Fibroblast of villous mesenchyme (primary cell): ENCODE measurements around the gene CZIB. TPM values are rescaled to one million over a fixed set of nuclear protein-coding genes. Genes with fewer than 3 reads are reported as not detected.

Experiments
- DNase-seq: peaks from one replicate; pipeline ENCODE4 v3.0.0-alpha.2; 2010; ENCODE audit warnings: low read depth
- H3K4me3 ChIP-seq: 2 replicates; pipeline ENCODE4 v1.5.1; 2011; ENCODE audit warnings: low read depth, mild to moderate bottlenecking, low read length
- total RNA-seq: library from RNA; depleted of rRNA; stranded (reverse); fragments of >200 nt; gene quantifications from 2 replicates; pipeline ENCODE4 v1.2.3, GENCODE V29; 2012
- TF ChIP-seq, protein P1 (sequence below): IDR thresholded peaks from 2 replicates; pipeline ENCODE4 v1.5.1; 2012; ENCODE audit warnings: low read depth, mild to moderate bottlenecking, low read length; ENCODE audit not compliant: insufficient read depth

CZIB gene
- total RNA-seq, 1 donor = 39.7 TPM

- peak; percentile 49 for DNase-seq
- TF ChIP-seq, protein P1, sequence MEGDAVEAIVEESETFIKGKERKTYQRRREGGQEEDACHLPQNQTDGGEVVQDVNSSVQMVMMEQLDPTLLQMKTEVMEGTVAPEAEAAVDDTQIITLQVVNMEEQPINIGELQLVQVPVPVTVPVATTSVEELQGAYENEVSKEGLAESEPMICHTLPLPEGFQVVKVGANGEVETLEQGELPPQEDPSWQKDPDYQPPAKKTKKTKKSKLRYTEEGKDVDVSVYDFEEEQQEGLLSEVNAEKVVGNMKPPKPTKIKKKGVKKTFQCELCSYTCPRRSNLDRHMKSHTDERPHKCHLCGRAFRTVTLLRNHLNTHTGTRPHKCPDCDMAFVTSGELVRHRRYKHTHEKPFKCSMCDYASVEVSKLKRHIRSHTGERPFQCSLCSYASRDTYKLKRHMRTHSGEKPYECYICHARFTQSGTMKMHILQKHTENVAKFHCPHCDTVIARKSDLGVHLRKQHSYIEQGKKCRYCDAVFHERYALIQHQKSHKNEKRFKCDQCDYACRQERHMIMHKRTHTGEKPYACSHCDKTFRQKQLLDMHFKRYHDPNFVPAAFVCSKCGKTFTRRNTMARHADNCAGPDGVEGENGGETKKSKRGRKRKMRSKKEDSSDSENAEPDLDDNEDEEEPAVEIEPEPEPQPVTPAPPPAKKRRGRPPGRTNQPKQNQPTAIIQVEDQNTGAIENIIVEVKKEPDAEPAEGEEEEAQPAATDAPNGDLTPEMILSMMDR = no peak
- H3K4me3 ChIP-seq = no peak overlapping the region
Measured at GRCh38 chr1:53182716-53183094, 37.7 kb downstream of the CZIB start.

DNA sequence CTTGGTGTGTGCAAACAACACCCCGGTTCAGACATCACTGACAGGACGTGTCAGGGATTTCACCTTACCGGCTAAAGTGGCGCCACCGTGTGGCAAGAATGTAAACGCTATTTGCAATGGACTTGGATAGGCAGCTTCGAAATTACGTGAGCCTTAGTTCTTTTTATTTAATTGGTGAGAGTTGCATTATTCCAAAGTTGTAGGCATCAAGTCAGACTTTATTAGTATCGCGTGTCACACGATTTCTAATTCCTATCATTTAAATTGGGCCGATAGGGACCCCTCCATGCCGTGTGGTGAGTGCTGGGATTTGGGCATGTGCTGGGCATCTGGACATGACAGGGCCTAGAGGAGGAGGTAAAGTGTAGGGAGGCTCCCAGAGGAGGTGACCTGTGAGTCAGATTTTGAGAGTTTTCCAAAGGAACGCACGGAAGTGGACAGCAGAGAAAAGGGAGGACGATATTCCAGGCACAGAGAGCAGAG lies 38.3 kb downstream of the CZIB start:
- TF ChIP-seq, protein P1 = peak; percentile 73

GRCh38 chr1:53180951-53181350 lies 39.5 kb downstream of the CZIB start:
- TF ChIP-seq, protein P1 = no peak
- H3K4me3 ChIP-seq = no peak overlapping the region
- DNase-seq = no peak

More for the DNA sequence above, 38.3 kb downstream of the CZIB start:
- no peak overlapping the region for H3K4me3 ChIP-seq
- peak; percentile 88 for DNase-seq

GRCh38 chr1:53180226-53180625 lies 40.2 kb downstream of the CZIB start:
- no peak overlapping the region for H3K4me3 ChIP-seq
- TF ChIP-seq, protein P1 = no peak
- peak; percentile 87 for DNase-seq

DNA sequence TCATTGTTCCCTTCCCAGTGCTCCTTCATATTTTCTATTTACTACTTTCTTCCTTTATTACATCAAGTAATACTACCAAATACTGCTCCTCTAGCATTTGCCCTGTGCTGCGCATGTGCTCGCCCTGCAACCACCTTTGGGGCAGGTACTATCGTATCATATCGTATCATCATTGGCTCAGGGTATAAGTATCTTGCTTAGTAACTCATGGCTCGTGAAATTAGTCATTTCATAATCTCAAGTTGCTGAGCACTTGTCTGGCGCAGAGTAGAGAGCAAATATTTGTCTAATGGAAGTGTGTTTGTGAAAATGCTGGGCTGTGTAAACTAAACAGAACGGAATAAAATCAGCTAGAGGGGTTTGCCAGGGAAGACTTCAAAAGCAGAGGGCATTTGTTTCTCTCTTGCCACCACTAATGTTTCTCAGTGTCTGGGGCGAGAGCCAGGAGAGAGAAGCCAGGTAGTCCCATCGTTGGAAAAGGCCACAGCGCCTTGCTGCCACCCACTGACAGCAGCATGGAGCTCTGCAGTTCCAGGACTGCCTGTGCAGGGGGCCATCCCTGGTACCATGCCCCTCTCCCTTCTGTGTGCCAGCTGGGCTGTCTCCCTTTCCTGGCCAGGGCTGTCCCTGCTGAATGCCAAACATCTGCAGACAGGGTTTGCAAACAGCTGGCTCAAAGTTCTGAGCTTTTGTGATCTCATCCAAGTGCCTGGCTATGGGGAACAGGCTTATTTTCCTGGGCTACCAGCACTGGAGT lies 43.8 kb downstream of the CZIB start:
- DNase-seq = peak; percentile 57
- H3K4me3 ChIP-seq = no peak overlapping the region
- TF ChIP-seq, protein P1 = peak; percentile 39

GRCh38 chr1:53174971-53175913 lies 45.2 kb downstream of the CZIB start:
- DNase-seq = no peak
- no peak overlapping the region for H3K4me3 ChIP-seq
- TF ChIP-seq, protein P1 = no peak
